ENCODE data around the gene KAT8.

DNA sequence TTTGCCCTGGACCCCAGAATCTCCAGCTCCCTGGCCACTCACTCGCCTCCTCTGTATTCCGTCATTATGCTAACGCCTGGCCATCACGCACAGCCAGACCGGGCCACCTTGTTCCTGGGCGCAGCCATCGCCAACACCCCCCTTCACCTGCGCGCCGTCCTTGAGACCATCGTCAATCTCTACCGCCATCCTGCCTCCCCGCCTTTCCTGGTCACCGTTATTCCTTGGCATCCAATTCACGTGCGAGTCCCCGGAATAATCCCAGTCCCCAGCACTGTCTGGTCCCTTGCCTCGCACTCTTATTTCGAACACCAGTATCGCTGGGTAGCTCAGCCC, 23.4 kb upstream of the KAT8 start:
- TF ChIP-seq, protein P1, sequence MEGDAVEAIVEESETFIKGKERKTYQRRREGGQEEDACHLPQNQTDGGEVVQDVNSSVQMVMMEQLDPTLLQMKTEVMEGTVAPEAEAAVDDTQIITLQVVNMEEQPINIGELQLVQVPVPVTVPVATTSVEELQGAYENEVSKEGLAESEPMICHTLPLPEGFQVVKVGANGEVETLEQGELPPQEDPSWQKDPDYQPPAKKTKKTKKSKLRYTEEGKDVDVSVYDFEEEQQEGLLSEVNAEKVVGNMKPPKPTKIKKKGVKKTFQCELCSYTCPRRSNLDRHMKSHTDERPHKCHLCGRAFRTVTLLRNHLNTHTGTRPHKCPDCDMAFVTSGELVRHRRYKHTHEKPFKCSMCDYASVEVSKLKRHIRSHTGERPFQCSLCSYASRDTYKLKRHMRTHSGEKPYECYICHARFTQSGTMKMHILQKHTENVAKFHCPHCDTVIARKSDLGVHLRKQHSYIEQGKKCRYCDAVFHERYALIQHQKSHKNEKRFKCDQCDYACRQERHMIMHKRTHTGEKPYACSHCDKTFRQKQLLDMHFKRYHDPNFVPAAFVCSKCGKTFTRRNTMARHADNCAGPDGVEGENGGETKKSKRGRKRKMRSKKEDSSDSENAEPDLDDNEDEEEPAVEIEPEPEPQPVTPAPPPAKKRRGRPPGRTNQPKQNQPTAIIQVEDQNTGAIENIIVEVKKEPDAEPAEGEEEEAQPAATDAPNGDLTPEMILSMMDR (IDR thresholded peaks at IDR 0.05), result no peak
- no peak for TF ChIP-seq POLR2A (IDR thresholded peaks at IDR 0.05)
